HG03565 (cell line): Measurements from ENCODE around the gene AMOTL1.
A peak's percentile ranks its signal among the peaks of the same experiment; 100 is the strongest.
"Not testable (repeated sequence)": the region's sequence is repeated elsewhere in the genome, so short reads cannot be mapped to it uniquely, and the experiment has no call there.

Experiments used
- ATAC-seq: cut with Tn5 transposase; IDR thresholded peaks from one replicate; pipeline ENCODE4 v1.9.1; 2021; ENCODE audit warnings: mild to moderate bottlenecking, moderate library complexity; ENCODE audit not compliant: unreplicated experiment

Gene AMOTL1

DNA sequence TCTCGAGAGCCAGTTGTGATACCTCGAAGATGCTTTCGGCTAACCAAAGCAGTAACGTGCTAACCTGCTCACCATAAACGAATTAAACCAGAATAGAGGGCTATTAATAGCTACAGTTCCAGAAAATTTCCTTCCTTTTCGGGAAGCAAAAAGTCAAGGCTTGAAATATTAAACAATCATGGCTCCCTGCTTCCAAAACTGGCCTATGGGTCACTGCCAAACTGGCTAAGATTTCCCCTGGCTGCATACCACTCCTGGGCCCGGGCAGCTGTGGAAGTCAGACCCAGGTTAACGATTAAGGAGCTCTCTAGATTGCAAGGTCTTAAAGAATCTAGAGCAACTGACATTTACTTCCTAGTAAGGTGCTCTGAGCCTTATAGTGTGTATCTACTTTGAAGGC, 1.7 kb downstream of the AMOTL1 start:
- no peak for ATAC-seq

DNA sequence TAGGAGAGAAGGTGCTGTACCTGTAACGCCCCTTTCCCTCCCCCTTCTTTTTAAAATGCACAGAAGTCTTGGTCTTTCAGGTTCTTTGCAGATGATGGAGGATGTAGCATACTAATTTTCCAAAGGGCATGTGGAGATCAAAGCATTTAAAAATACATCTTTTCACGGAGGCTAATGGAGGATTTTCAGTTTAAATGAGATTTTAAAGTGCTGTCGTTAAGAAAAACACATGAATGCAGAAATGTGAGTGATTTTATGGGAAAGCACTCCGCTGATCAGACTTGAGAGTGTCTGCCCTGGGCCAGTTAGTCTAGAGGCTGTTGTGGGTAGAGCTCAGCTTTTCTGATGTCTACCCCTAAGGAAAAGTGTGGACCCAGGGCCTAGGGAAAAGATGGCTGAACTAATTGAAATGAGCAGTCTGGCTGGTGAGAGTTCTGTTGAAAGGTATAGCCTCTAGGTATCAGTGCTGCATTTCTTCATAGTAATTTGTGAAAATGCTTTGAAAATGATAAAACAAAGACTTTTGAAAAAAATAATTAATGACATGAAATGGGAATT, 2.5 kb downstream of the AMOTL1 start:
- ATAC-seq = no peak

DNA sequence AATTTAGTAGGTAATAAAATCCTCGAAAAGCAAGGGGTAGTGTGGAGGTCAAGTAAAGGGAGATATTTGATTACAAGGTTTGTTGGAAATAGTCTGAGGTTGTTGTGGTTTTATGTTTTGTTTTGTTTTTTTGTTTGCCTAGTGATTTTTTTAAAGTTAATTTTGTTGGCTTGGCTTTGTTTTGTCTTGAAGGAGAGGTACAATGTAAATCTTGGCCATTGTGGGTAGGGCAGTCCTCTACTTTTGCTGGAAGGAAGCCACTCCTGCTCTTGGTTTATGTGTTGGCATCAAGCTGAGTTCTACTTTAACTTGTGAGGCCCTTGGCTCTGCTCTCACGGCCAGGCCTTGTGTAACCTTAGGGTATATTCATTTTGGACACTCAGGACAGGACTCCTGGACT, 3.2 kb downstream of the AMOTL1 start:
- ATAC-seq = no peak

DNA sequence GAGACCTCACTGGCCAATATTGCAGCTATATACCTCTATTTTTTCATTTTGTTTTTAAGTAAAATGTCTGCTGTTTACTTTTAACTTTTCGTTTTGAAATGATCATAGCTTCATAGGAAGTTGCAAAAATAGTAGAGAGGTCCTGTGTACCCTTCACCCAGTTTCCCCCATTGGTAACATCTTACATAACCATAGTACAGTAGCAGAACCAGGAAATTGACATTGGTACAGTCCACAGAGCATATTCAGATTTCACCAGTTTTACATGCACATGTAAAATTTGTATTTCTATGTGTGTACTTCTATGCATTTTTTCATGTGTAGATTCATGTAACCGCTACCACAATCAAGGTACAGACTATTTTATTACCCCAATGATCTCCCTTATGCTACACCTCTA, 3.8 kb downstream of the AMOTL1 start:
- ATAC-seq = no peak

DNA sequence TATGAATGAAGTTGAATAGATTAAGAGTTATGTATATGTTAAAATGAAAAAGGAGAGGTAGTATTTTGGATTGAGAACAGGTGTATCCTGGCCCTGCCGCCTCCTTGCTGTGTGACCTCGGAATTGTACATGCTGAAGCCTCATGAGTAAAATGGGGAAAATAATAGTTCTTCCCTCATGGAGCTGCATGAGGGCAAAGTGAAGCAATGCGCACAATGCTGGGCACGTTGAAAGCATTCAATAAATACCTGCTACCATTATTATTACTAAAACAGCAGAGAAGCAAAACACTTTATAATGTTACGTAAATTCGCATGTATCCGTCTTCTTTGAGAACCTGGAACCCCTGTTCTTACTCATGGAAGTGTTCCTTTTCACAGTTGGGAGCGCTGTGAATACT, 5.7 kb downstream of the AMOTL1 start:
- ATAC-seq = no peak

DNA sequence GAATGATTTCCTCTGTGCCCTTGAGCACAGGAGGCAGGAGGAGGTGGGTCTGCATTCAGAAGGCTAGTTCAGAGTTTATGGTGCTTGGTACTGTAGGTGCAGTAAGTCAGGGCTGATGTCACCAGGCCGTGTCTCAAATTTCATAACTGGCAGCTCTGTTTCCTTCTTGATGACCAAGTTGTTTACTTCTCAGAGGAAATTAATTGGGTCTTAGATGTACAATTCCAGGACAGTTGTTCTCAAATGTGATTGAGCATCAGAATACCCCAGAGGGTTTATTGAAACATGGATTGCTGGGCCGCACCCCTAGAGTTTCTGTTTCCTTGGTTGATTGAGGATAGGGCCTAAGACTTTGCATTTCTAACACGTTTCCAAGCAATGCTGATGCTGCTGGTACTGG, 6.2 kb downstream of the AMOTL1 start:
- no peak for ATAC-seq

DNA sequence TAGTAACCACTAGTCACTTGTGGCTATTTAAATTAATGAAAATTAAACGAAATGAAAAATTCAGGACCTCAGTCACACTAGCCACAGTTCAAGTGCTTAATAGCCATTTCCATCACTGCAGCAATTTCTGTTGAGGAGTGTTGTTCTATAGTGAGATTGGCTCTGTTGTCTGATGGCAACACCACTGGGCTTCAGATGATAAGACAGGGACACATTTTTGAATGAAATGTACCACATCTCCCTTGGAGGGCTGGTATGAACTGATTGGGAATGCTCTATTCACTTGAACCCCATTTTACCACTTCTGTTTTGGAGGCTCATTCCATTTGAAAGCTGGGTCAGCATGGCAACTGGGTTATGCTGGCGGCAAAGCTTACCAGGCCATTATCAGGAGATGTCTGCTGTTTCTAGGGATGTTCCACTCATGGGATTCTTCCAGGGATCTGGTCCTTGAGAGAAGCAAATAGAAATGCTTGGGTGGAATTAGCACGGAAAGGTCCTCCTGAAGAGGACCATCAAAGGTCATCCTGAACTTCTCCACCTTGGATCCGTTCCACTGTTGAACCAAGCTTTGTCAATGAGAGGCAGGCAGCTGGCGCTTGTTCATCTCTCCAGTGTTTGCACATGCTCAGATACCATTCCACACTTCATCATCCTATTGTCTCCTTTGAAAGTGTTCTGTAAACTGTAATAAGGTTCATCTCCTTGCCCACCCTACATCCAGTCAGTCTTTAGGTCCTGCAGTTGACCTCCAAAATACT, 7.6 kb downstream of the AMOTL1 start:
- ATAC-seq = no peak

DNA sequence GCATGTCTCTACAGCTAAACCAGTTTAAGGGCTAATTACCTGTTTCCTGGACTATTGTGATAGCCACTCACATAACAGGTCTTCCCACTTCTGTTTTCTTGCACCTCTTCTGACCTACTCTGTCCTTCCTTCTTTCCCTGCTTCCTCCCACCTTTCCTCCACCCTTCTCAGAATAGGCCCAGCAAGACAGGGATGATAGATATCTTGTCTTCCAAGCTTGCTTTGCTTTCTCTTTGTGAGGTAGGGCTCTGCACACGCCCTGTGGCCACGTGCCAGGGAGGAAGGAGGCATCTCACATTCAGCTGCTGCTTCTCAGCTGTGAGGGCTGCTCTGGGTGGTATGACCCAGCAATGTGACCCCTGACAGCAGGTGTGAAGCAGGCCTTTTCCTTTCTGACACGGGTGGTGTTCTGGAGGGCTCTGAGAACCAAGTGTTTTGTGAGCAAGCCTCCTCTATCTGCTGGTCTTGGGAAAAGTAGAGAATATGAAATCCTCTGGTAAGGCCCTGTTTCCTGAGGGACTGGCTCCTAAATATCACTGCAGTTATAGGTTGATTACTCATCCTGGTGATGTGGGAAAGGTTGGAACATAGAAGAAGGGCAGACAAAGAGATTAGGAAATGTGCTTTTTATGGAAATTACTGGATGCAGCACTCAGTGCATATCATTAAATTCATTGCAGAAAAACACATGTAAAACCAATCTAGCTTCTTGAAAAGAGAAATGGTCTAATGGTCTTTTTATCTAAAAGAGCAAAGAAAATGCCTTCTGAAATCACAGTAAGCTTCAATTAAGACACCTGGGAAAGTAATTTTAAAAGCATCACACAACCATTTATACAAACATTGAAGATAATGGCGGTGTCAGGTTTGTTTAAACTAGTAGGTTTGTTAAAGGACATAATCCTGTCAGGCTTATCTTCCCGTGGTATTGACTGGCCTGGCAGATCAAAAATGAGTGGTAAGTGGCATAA, 8.5 kb downstream of the AMOTL1 start:
- no peak for ATAC-seq

DNA sequence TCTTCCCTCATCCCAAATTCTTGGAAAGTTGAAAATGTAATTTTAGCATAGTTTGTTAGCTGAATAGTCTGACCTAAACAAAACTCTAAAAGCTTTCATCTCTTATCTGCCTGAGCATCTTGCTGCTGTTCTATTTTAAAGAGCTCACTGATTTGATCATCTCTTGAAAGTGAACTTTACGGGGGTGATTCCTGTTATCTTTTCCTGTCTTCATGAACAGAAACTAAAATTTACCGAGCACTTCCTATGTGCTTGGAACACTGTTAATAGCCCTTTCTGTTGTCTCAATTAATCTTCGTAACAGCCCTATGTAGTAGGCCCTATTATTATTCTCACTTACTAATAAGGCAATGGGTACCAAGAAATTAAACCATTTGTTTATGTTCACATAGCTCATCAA, 12.3 kb downstream of the AMOTL1 start:
- no peak for ATAC-seq

DNA sequence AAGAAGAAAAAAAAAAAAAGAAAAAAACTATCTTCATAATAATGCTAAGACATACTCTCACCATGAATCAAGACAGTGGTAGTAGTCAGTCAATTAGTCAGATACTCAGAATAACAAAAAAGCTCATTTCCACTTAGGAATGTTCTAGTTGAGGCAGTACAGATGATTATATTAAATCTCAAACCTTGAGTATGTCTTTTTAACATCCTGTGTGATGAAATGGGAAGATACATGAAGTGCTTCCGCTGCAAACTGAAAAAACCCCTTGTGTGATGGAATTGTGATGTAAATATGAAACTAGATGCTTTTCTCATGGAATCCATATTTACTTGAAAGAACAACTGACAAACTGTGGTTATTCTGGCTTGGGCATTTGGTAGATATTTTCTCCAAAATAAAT, 13.7 kb downstream of the AMOTL1 start:
- ATAC-seq = no peak

DNA sequence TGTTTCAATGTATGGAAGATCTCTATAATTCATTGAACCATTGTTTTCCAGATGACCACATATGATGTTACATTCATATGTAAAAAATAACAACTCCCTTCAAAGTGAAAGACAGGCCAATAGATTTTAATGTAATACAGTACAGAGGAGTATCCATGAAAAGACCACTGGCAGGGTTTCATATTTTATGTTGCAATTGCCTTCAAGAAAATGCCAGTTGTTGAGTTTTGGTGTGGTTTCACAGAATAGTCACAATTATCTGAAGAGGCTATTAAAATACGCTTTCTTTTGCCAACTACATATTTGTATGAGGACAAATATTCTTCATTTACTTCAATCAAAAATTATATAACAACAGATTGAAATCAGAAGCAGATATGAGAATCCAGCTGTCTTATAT, 14.3 kb downstream of the AMOTL1 start:
- ATAC-seq = no peak

DNA sequence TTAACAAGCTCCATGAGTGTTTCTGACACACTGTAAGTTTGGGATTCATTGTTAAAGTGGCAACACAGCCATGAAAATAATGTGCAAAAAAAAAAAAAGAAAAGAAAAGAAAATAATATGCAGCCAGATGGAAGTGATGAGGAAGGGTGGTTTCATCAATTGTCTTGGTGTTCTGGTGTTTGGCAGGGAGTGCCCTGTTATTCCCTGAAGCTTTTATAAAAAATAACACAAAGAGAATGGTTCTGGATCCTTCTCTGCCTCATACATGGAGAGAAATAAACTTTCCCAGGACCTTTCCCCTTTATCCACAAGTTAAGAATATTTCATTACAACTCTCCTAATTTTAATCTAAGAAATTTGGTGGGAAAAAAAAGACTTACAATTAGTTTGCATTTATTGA, 16.7 kb downstream of the AMOTL1 start:
- no peak for ATAC-seq

DNA sequence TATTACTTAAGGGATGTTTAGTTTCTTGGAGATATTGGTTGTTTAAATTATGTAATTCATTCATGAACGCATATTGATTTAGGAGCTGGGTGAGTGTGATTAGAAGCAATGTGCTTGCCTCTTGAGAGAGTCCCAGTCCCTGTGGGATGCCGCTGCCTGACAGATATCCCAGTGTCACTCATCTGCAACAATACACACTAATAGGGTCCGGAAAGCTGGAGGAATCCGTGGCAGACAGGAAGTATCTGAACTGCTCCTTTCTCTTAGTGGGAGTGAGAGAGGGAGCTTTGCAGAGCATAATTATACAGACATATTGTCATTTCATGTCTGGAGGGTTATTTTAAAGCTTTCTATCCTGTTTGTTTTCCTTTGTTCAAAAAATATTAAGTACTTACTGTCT, 17.4 kb downstream of the AMOTL1 start:
- ATAC-seq = no peak

DNA sequence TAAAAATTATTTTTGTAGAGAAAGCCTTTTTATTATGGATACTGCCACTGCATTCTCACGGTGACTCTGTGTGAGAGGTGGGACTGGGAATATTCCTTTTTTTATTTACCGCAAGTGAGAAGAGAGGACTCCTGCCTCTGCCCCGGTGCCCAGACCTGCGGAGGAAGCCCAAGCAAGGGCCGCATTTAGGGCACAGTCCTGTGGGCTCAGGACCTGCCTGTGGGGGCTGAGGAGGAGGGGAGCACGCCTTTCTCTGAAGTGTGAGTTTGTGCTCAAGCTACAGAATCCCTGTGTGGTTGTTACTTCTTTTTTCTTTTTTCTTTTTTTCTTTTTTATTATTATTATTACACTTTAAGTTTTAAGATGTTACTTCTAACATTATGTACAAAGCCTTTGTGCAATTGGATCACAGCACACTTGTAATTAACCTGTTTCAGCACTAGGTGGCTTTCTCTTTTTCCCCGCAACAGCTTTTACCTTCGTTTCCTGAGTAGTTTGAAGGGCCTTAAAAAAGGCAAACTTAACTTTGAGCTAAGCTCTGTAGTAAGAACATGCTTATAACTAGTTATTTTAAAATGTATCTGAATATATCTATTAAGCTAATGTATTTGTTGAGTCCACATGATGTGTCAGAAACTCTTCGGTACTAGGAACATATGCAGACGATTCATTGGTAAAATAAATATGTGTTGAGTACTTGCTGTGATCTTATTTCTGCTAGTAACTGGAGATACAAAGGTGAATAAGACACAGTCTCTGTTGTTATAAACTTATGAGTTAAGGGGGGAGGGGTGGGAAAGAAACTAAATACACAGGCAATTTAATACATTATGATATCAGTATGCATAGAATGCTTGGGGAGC, 18.3 kb downstream of the AMOTL1 start:
- ATAC-seq = peak; percentile 77

DNA sequence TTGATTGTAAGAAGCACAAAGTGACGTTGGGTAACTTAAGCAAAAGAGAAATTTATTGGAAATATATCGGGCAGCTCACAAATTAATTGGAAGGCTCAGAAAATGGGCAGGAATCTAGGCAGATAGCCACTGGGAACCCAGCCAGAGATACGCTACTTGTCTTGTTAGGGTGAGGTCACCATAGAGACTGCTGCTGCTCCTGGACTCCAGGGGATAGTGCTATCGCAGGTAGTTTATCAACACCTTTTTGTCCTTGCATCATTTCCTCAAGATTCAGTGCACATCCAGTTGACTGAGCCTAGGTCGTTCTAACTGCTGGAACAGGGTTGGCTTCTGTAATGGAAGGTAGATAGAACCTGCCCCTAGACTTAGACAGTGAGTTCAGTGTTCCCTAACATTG, 19.6 kb downstream of the AMOTL1 start:
- ATAC-seq = no peak

DNA sequence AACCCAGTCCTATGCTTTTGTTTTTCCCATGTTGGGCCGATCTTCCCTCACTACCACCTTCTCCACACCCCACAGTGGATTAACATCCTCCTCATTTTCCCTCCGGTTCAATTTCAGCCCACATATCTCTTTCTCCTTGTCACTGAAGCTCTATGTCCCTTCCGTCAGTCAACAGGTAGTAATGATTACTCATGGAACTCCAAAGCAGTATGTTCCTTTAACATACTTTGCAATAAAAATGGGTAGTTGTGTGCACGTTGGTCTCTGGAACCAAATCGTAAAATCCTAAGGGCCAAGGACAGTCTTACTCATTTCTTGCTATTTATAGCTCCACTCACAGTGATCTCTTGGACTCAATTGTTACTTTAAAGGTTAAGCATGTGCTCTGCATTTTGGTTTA, 20.2 kb downstream of the AMOTL1 start:
- no peak for ATAC-seq

DNA sequence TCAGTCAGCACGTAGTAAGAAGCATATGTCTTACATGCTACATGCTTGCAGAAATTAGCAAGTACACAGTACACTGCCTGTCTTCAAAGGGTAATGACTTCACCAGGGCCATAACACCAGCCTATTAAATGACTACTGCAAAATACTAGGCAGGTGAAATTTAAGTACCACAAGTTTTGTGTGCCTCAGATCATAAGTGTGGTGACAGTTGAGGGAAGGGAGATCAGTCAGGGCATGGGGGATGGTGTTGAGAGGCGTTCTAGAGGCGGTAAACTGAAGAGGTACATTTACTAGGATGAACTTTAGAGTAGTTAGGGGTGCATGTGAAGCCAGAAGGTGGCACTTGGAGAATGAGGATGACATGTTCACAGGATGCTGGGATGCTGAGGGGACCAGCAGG, 22.0 kb downstream of the AMOTL1 start:
- ATAC-seq = no peak

DNA sequence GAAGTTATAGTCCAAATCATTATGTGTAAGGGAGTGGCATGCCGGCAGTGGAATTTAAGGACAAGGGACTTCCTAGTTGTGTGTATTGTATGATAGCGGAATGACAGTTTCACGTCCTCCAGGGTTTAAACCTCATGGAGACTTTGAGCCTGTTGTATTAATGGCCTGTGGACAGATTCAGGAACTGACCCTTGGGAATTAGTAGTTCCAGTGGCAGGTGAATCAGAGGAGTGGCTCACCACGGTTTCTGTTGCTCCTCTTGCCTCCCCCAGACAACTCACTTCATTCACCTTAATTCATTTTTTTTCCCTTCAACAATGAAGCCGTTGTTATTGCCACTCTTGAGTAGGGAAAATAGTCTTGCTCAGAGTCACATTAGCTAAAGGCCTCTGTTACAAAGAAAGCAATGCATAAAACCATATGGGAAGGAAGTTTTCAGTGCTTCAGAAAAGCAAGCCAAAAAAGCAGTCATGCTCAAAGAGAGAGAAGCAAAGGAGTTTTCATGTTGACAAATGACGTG, 22.6 kb downstream of the AMOTL1 start:
- ATAC-seq = no peak

DNA sequence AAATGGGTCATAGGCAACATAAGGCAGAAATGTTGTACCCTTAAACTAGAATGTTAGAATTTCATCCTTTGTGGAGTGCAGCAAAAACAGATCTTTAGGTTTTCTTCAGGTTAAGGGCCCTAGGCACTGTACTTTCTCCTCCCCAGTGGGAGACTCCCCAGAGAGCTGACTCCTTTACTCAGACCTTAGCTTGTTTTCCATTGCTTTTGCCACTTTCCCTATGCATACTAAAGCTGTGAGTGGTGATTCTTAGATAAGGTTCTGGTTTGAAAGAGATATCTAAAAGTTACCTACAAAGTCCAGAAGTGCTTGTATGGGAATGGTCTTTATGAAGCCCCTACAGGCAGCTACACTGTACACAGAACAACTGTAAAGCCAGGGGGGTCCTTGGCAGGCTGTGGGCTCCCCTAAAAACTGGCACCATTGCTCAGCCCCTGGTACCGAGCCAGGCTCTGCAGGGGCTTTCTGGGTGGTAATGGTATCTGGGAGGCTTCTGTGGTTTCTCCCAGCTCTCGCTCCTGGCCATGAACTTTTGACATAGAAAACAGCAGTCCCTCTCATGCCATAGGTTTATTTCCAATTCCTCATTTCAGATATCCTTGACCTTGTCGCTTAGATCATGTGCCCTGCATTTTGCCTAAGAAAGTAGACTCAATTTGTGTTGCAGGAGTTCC, 23.2 kb downstream of the AMOTL1 start:
- no peak for ATAC-seq

DNA sequence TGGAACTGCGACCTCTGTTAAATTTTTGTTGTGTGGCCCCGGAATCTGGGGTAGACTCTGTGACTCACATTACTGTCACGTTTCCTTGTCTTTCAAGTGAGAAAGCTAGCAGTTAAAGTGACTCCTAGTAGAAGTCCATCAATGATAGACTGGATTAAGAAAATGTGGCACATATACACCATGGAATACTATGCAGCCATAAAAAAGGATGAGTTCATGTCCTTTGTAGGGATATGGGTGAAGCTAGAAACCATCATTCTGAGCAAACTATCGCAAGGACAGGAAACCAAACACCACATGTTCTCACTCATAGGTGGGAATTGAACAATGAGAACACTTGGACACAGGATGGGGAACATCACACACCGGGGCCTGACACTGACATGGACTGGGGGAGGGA, 23.8 kb downstream of the AMOTL1 start:
- not testable (repeated sequence) for ATAC-seq
